NCI-H1105 (cell line): ENCODE measurements around the gene BRINP1.
A peak's percentile ranks its signal among the peaks of the same experiment; 100 is the strongest.
"Not testable (repeated sequence)": the region's sequence is repeated elsewhere in the genome, so short reads cannot be mapped to it uniquely, and the experiment has no call there.

Source experiments
- DNase-seq: peaks from one replicate; lab custom pipeline; 2025; lab: John Stamatoyannopoulos, UW

Gene BRINP1

DNA sequence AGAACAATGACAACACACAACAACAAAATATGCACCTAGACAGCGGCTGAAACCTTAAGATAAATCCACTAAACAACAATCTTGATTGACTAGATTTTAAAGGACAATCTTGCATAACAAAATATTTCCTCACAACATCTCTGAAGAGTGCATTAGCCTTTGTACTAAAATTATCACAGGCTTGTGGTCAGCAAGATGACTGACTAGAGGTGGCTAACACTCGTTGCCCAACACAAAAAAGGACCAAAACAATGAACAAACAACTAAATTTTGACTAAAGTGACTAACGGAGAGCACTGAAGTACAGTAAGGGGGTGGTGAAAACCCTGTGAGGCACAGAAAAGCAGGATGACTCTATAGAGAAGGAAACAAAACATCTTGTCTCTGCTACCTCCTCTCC is 183.9 kb downstream of the BRINP1 start:
- no peak for DNase-seq

GRCh38 chr9:119184265-119184936 is 184.8 kb downstream of the BRINP1 start:
- no peak for DNase-seq

DNA sequence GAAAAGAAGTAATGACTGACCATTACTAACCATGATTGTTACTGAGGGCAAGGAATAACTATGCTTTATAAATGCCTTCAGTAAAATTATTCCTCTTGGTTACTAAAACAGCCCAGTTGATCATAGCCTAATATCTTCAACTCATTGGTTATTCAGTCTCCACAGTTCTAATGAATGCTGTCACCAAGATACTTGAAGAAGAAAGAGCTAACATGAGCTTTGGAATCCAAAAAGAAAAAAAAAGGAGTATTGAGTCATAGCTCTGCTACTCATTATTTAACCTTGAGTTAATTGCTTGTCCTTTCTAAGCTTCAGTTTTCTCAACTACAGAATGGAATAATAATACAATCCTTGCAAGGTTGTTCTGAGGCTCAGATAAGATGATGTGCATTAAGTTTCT is 187.7 kb downstream of the BRINP1 start:
- no peak for DNase-seq

- no peak for DNase-seq
Measured at GRCh38 chr9:119180897-119181296, 188.3 kb downstream of the BRINP1 start.

DNA sequence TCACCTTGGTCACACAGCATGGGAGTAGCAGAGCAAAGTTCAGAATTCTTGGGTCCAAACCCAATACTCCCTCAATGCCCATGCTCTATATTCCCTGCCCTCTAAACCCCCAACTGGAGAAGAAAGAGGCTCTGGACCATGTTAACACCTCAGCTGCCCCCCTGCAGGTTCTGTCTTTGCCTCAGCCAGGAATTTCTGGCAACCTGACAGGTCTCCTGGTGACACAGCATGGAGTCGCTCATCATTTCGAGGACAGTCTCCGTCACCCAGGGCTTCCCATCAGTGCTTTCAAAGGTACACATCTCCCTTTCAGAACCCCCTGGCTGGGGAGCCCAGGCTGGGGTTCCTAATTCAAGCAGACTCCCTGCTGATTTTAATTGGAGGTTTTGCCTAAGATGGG is 189.5 kb downstream of the BRINP1 start:
- DNase-seq, result no peak

- DNase-seq, result no peak
Measured at GRCh38 chr9:119177196-119177595, 192.0 kb downstream of the BRINP1 start.

DNA sequence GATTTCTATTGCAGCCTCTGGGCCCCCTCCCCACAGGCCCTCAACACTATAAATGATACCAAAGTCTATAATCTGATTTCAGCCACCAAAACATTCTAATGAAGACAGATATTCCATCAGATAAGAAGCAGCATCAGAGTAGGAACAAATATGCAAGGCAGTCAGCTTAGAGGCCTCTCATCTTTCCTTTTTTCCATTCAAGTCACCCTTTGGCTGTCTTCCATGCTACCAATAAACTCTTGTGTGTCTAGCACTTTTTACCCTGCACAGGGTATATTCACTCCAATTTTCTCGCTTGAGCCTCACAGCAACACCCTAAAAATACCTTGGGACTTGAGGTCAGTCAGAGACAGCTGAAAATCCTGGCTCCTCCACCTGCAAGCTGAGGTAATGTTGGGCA is 193.7 kb downstream of the BRINP1 start:
- no peak for DNase-seq

DNA sequence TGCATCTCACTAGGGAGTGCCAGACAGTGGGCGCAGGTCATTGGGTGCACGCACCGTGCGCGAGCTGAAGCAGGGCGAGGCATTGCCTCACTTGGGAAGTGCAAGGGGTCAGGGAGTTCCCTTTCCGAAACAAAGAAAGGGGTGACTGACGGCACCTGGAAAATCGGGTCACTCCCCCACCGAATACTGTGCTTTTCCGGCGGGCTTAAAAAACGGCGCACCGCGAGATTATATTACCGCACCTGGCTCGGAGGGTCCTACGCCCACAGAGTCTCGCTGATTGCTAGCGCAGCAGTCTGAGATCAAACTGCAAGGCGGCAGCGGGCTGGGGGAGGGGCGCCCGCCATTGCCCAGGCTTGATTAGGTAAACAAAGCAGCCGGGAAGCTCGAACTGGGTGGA is 200.0 kb downstream of the BRINP1 start:
- not testable (repeated sequence) for DNase-seq

DNA sequence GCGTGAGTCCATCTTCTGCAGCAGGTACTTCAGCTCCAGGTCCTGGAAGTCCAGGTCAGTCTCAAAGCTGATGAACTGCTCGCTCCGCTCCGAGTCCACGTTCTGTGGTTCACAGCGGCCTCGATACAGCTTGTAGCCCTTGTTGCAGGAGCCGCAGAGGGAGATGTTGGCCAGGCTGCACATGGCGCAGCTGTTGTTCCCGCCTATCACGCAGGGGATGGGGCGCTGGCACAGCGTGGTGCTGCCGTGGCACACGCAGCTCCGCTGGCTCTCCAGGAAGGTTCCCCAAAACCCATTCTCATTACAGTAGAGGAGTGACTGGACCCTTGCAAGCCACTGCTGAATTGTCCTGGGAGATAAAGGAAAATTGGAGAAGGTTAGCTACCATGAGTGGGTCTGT is 201.4 kb downstream of the BRINP1 start:
- no peak for DNase-seq

DNA sequence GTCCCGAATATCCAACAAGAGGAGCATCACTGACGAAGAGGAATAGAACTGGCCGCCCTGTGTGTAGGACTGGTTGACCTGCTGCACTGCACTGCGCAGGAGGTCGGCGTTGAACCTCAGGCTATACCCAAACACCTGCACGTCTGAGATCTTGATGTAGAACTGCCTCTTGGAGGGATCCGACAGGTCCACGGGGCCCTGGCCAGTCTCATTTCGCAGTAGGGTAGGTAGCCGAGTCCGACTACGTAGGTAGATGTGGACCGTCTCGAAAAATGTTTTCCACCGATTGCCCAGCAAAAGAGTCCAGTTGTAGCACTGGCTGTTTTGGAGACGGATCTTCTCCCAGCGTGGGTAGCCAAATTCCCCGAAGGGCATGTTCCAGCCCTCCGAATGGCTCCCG is 202.0 kb downstream of the BRINP1 start:
- DNase-seq, result no peak

DNA sequence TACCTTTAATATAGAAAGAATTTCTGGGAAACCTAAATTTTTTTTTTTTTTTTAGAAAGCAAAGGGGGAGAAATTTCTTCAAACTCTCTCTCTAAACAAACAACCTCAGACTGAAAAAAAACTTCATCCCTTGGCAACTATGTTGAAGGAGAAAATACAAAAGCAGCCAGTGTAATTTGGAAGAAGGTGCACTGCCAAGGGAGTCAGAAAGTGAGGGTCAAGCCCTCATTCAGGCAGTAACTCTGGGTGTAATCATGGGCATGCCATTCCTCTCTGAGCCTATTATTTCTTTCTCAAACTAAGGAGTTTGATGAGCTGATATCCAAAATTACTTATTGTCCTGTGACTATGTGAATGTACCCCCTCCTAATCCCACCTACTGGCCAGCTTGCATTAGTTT is 203.1 kb downstream of the BRINP1 start:
- no peak for DNase-seq

- no peak for DNase-seq
Measured at GRCh38 chr9:119165131-119165530, 204.1 kb downstream of the BRINP1 start.

- DNase-seq, result peak; percentile 2
Measured at GRCh38 chr9:119164716-119165115, 204.5 kb downstream of the BRINP1 start.

- no peak for DNase-seq
Measured at GRCh38 chr9:119160551-119160950, 208.7 kb downstream of the BRINP1 start.

- no peak for DNase-seq
Measured at GRCh38 chr9:119159386-119159785, 209.8 kb downstream of the BRINP1 start.

GRCh38 chr9:119157196-119157595 is 212.0 kb downstream of the BRINP1 start:
- no peak for DNase-seq

DNA sequence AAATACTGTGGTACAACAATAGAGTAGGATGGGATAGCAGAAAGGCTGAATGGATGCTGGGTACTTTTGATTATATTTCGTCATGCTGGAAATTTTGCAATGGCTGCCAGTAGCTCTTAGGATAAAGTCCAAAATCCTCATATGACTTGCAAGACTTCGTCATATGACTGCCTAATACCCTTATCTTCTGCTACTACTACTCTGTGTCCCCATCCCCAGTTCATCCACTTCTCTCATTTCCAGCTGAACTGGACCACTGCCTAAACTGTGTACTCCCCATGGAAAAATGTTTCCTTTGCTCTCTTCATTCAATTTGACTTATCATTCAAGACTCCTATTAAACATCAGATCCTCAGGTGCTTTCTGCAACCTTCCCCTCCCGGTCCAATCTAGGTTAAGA is 212.9 kb downstream of the BRINP1 start:
- no peak for DNase-seq

- DNase-seq, result no peak
Measured at GRCh38 chr9:119154527-119154926, 214.7 kb downstream of the BRINP1 start.

DNA sequence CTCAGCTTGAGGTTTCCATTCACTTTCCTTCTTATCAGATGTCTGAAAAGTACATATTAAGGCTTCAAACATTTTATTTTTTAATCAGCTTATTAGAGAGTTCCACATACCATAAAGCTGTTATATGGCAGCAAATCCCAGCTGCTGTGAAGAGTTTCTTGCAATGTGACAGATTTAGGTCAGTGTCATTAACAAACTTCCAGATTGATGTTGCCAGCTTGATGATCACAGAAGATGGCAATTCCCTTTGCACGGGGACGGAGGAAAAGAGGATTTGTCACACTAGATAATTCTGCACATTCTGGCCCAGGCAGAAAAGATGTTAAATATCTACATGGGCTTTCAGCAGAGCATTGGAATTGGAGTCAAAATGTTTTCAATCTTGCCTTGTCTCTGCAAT is 215.8 kb downstream of the BRINP1 start:
- no peak for DNase-seq

DNA sequence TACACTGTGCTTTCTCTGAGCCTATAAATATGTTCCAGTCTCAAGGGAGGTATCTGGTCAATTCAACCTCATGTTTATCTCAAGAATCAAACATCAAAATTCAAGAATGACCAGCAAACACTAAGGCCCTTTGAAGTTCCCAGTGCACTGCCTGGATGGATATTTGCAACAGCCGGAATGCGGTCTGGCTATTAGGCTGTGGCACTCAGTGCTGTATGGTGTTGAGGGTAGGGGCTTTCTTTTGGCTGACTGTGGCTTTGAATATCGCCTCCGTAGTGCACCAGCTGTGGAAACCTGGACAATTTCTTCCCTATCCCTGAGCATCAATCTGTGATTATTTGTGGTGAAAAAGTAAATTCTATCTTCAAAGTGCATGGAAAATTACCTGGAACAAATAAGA is 220.4 kb downstream of the BRINP1 start:
- no peak for DNase-seq

DNA sequence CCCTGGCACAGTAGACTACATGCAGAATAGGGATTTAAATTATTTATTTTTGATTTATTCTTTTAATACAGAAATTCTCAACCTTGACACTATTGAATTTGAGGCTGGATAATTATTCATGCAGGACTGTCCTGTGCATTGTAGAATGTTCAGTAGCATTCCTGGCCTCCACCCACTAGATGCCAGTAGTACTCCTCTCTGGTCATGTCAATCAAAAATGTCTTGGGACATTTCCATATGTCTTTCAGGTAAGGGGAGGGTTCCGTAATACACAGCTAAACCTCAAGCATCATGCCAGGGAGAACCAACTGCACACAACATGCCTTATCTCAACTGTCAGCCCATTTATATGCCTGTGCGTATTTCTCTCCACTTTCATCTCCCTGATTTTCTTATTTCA is 231.8 kb downstream of the BRINP1 start:
- no peak for DNase-seq

- no peak for DNase-seq
Measured at GRCh38 chr9:119126040-119126439, 243.2 kb downstream of the BRINP1 start.

- DNase-seq, result no peak
Measured at GRCh38 chr9:119121899-119122298, 247.3 kb downstream of the BRINP1 start.

- no peak for DNase-seq
Measured at GRCh38 chr9:119117409-119117808, 251.8 kb downstream of the BRINP1 start.
